ENCODE results near the gene ZMYND8.

DNA sequence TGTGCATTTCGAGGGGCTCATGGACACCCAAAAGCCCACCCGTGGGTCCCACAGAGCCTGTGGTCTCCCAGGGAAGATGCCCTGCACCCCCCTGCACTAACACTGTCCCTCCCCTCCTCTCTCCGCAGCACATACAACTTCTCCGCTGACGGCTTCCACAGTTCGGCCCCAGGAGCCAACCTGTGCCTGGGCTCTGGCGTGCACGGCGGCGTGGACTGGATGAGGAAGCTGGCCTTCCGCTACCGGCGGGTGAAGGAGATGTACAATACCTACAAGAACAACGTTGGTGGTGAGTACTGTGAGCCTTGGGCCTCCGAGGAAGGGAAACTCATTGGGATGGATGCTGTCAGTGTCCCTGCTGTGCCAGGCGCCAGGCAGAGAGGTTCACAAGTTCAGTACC lies 183.9 kb downstream of the ZMYND8 start:
- TF ChIP-seq POLR2A (IDR thresholded peaks at IDR 0.05) (no peak), EP300 (IDR thresholded peaks at IDR 0.05) (no peak)
- TF ChIP-seq, protein P1, sequence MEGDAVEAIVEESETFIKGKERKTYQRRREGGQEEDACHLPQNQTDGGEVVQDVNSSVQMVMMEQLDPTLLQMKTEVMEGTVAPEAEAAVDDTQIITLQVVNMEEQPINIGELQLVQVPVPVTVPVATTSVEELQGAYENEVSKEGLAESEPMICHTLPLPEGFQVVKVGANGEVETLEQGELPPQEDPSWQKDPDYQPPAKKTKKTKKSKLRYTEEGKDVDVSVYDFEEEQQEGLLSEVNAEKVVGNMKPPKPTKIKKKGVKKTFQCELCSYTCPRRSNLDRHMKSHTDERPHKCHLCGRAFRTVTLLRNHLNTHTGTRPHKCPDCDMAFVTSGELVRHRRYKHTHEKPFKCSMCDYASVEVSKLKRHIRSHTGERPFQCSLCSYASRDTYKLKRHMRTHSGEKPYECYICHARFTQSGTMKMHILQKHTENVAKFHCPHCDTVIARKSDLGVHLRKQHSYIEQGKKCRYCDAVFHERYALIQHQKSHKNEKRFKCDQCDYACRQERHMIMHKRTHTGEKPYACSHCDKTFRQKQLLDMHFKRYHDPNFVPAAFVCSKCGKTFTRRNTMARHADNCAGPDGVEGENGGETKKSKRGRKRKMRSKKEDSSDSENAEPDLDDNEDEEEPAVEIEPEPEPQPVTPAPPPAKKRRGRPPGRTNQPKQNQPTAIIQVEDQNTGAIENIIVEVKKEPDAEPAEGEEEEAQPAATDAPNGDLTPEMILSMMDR (IDR thresholded peaks at IDR 0.05) = no peak
